Measurements from ENCODE around the gene KIRREL1. TPM values are rescaled to one million over a fixed set of nuclear protein-coding genes. Genes with fewer than 3 reads are reported as not detected.

KIRREL1 gene
- total RNA-seq, 1 donor from 2014 or later = 51.6 TPM

DNA sequence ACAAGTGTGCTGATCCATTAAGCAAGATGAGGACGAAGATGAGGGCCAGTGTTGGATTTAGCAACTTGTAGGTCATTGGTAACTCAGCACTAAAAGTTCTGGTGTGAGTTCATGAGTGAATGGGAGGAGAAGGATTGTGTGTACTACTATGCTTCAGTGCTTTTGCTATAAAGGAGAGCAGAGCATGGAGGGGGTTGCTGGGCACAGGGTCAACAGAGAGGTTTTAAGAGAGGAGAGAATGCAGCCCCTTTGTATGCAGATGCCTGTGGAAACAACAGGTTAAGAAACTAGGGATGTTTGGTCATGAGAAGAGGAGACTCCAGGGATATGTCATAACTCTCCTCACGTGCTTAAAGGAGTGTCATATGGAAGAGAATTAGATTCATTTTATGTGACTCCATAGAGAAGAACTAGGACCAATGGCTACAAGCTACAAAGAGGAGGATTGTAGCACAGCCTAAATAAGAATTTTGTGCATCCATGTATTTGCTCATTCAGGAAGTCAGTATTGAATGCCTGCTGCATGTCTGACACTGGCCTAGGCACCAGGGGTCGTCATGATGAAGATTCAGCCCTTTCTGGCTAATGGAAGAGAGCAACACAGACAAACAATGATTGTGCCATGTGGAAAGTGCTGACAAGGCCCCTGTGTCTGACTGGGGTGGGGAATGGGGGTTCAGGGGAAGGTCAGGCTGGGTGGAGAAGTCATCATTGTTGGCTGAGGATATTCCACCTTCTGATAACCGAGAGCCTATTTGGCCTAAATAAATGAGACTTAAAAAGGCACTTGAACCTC, 53.5 kb downstream of the KIRREL1 start:
- TF ChIP-seq, protein P1, sequence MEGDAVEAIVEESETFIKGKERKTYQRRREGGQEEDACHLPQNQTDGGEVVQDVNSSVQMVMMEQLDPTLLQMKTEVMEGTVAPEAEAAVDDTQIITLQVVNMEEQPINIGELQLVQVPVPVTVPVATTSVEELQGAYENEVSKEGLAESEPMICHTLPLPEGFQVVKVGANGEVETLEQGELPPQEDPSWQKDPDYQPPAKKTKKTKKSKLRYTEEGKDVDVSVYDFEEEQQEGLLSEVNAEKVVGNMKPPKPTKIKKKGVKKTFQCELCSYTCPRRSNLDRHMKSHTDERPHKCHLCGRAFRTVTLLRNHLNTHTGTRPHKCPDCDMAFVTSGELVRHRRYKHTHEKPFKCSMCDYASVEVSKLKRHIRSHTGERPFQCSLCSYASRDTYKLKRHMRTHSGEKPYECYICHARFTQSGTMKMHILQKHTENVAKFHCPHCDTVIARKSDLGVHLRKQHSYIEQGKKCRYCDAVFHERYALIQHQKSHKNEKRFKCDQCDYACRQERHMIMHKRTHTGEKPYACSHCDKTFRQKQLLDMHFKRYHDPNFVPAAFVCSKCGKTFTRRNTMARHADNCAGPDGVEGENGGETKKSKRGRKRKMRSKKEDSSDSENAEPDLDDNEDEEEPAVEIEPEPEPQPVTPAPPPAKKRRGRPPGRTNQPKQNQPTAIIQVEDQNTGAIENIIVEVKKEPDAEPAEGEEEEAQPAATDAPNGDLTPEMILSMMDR (conservative IDR thresholded peaks at IDR 0.05) = no peak
- H3K4me3 Mint-ChIP-seq = no peak overlapping the region
- H3K27ac Mint-ChIP-seq = no peak overlapping the region
- H3K9me3 Mint-ChIP-seq = no peaks in the 10 kb centered on the region
- H3K27me3 Mint-ChIP-seq = no peaks in the 10 kb centered on the region
- H3K36me3 Mint-ChIP-seq = peaks cover 6% of the 10 kb centered on the region
- no peak for DNase-seq (ENCODE audit: extremely low spot score, unreplicated experiment)
- peaks cover 28% of the 10 kb centered on the region for H3K4me1 Mint-ChIP-seq (ENCODE audit: unreplicated experiment)

DNA sequence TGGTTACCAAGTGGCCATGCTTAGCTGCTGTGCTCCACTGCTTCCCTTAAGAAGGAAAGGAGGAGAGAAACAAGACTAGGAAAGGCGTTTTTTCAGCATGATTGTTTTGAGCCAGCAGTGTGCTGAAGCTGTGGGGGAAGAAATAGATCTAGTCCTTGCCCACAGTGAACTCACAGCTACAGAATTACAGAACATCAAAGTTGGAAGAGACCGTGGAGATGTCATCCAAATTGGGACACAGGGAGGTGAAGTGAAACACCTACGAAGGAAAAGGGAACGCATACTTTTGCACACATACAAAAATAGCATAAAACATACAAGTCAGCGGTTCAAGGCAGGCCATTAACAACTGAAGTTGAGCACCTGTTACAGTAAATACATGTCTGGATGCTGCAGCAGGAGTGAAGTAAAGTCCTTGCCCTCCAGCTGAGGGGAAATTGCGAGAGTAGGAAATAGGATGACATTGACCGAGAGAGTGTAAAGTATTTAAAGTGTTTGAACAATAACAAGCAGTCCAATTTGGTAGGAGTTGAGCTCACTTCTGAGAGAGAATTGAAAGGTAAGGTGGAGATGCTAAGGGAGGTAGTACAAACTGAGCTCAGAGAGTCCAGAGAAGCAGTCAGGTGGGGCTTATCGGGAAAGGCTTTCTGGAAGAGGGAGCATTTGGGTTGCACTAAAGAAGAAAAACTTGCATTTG, 55.1 kb downstream of the KIRREL1 start:
- peaks cover 35% of the 10 kb centered on the region for H3K4me1 Mint-ChIP-seq (ENCODE audit: unreplicated experiment)
- TF ChIP-seq, protein P1 (conservative IDR thresholded peaks at IDR 0.05) = no peak
- no peak overlapping the region for H3K4me3 Mint-ChIP-seq
- H3K27me3 Mint-ChIP-seq = no peaks in the 10 kb centered on the region
- no peaks in the 10 kb centered on the region for H3K9me3 Mint-ChIP-seq
- H3K36me3 Mint-ChIP-seq = peaks cover 14% of the 10 kb centered on the region
- no peak overlapping the region for H3K27ac Mint-ChIP-seq
- DNase-seq (ENCODE audit: extremely low spot score, unreplicated experiment) = no peak

DNA sequence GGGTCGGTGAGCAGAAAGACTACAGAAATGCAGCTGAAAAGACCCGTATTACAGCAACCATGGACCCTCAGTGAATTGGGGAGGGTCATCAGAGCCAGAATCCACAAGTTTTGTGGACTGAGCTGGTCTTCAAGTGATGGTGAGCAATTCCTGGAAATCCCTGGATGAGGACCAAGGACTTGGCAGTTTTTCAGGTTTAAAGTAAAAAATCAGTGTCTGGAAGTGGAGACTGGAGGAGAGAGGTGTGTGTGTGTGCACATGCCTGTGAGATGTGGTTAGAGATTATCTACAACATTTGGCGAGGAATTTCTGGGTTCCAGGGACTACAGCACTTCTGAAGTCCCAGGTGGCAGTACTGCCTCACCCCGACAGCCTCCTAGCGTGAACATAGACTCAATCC, 56.4 kb downstream of the KIRREL1 start:
- no peak overlapping the region for H3K4me3 Mint-ChIP-seq
- no peak overlapping the region for H3K27ac Mint-ChIP-seq
- peaks cover 16% of the 10 kb centered on the region for H3K36me3 Mint-ChIP-seq
- TF ChIP-seq, protein P1 (conservative IDR thresholded peaks at IDR 0.05) = no peak
- no peaks in the 10 kb centered on the region for H3K27me3 Mint-ChIP-seq
- H3K9me3 Mint-ChIP-seq = no peaks in the 10 kb centered on the region
- DNase-seq (ENCODE audit: extremely low spot score, unreplicated experiment) = no peak
- peaks cover 34% of the 10 kb centered on the region for H3K4me1 Mint-ChIP-seq (ENCODE audit: unreplicated experiment)

GRCh38 chr1:158053276-158053675, 59.8 kb downstream of the KIRREL1 start:
- no peak overlapping the region for H3K4me3 Mint-ChIP-seq
- H3K27ac Mint-ChIP-seq = no peak overlapping the region
- H3K27me3 Mint-ChIP-seq = no peaks in the 10 kb centered on the region
- TF ChIP-seq, protein P1 (conservative IDR thresholded peaks at IDR 0.05) = no peak
- no peaks in the 10 kb centered on the region for H3K9me3 Mint-ChIP-seq
- no peak for DNase-seq (ENCODE audit: extremely low spot score, unreplicated experiment)
- peaks cover 13% of the 10 kb centered on the region for H3K36me3 Mint-ChIP-seq
- peaks cover 36% of the 10 kb centered on the region for H3K4me1 Mint-ChIP-seq (ENCODE audit: unreplicated experiment)

DNA sequence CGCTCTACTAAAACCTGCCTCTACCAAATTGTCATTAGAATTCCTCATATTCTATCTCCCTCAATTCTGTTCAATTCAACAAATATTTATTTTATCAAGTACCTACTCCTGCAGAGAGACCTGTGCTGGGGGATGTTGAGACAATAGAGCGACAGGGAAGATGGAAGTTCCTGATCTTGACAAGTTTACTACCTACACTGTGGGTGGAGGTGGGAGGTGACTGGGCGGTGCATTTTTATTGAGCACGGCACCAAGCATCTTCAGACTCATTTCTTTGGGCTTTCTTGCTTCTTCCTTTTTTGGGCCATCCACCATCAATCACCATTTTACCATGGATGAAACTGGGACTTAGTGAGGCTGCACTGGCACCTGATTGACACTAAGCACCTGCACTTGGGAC, 61.3 kb downstream of the KIRREL1 start:
- peaks cover 47% of the 10 kb centered on the region for H3K4me1 Mint-ChIP-seq (ENCODE audit: unreplicated experiment)
- no peaks in the 10 kb centered on the region for H3K27me3 Mint-ChIP-seq
- no peak overlapping the region for H3K4me3 Mint-ChIP-seq
- no peak overlapping the region for H3K27ac Mint-ChIP-seq
- H3K36me3 Mint-ChIP-seq = peaks cover 13% of the 10 kb centered on the region
- DNase-seq (ENCODE audit: extremely low spot score, unreplicated experiment) = no peak
- TF ChIP-seq, protein P1 (conservative IDR thresholded peaks at IDR 0.05) = no peak
- H3K9me3 Mint-ChIP-seq = no peaks in the 10 kb centered on the region

All from type B pancreatic cell (in vitro differentiated cells).